MG63 (cell line): Measurements from ENCODE around the gene FGF12. TPM values are rescaled to one million over a fixed set of nuclear protein-coding genes. Genes with fewer than 3 reads are reported as not detected.

Source experiments
- DNase-seq: peaks from one replicate; pipeline ENCODE4 v3.0.0-alpha.2; 2020
- H3K27me3 ChIP-seq: fragments of 250-450 bp; sonication (Bioruptor Pico); 2 replicates; pipeline ENCODE4 v1.5.1; 2020; ENCODE audit warnings: mild to moderate bottlenecking, moderate library complexity
- H3K36me3 ChIP-seq: fragments of 250-450 bp; sonication (Bioruptor Pico); 2 replicates; pipeline ENCODE4 v1.5.1; 2020; ENCODE audit warnings: mild to moderate bottlenecking, moderate library complexity
- H3K4me3 ChIP-seq: fragments of 250-450 bp; sonication (Bioruptor Pico); 2 replicates; pipeline ENCODE4 v1.5.1; 2020; ENCODE audit warnings: mild to moderate bottlenecking, moderate library complexity
- H3K9me3 ChIP-seq: fragments of 250-450 bp; sonication (Bioruptor Pico); 2 replicates; pipeline ENCODE4 v1.5.1; 2020; ENCODE audit warnings: mild to moderate bottlenecking, moderate library complexity
- total RNA-seq: library from RNA; depleted of rRNA; stranded (reverse); fragments of >200 nt; shearing (Covaris generic); gene quantifications from 2 replicates; pipeline ENCODE4 v1.2.3, GENCODE V29; 2014; ENCODE audit warnings: low replicate concordance

The FGF12 gene
- total RNA-seq, 1 experiment from 2014 or later = 0.03 TPM

GRCh38 chr3:192371870-192372400, 355.4 kb downstream of the FGF12 start:
- no peak for DNase-seq
- Histone ChIP-seq H3K27me3 (peaks cover 20% of the 10 kb centered on the region), H3K9me3 (no peaks in the 10 kb centered on the region), H3K36me3 (no peaks in the 10 kb centered on the region), H3K4me3 (no peak overlapping the region)

GRCh38 chr3:192367616-192368015, 359.7 kb downstream of the FGF12 start:
- Histone ChIP-seq H3K9me3 (no peaks in the 10 kb centered on the region), H3K36me3 (no peaks in the 10 kb centered on the region), H3K4me3 (no peak overlapping the region), H3K27me3 (peaks cover 17% of the 10 kb centered on the region)
- DNase-seq = no peak

DNA sequence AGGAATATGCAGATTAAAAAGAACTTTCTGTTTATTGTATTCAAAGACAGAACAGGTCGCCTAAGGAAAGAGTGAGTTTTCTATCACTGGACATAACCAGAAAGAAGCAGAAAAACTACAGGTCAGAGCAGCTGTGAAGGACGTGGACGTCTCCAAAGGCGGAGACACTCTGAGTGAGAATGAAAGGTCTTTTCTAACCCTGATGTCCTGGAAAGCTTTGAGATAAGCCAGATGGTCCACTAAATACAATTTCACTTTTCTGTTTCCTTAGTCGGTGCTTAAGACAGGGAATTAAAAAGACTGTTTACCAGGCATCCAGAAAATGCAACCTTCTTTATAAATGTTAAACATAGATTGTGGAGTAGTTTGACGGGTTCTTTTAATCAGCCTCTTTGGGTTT, 360.4 kb downstream of the FGF12 start:
- Histone ChIP-seq H3K4me3 (no peak overlapping the region), H3K36me3 (no peaks in the 10 kb centered on the region), H3K9me3 (no peaks in the 10 kb centered on the region), H3K27me3 (peaks cover 17% of the 10 kb centered on the region)
- DNase-seq = no peak

- H3K27me3 ChIP-seq = peaks cover 17% of the 10 kb centered on the region
- no peak for DNase-seq
- H3K9me3 ChIP-seq = no peaks in the 10 kb centered on the region
- no peak overlapping the region for H3K4me3 ChIP-seq
- no peaks in the 10 kb centered on the region for H3K36me3 ChIP-seq
Observed at GRCh38 chr3:192365571-192365970, 361.8 kb downstream of the FGF12 start.

- DNase-seq = no peak
- no peak overlapping the region for H3K4me3 ChIP-seq
- H3K9me3 ChIP-seq = no peaks in the 10 kb centered on the region
- H3K27me3 ChIP-seq = peaks cover 13% of the 10 kb centered on the region
- no peaks in the 10 kb centered on the region for H3K36me3 ChIP-seq
Observed at GRCh38 chr3:192364316-192364715, 363.0 kb downstream of the FGF12 start.

DNA sequence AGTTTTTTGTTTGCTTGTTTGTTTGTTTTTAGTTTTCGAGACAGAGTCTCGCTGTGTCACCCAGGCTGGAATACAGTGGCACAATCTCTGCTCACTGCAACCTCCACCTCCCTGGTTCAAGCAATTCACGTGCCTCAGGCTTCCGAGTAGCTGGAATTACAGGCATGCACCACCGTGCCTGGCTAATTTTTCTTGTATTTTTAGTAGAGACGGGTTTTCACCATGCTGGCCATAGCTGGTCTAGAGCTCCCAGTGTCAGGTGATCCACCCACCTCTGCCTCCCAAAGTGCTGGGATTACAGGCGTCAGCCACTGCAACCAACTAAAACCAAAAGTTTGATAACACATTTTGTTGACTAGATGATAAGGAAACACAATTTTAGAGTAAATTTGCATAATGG, 372.7 kb downstream of the FGF12 start:
- no peak overlapping the region for H3K4me3 ChIP-seq
- H3K27me3 ChIP-seq = peaks cover 10% of the 10 kb centered on the region
- no peaks in the 10 kb centered on the region for H3K9me3 ChIP-seq
- no peak for DNase-seq
- H3K36me3 ChIP-seq = no peaks in the 10 kb centered on the region

- Histone ChIP-seq H3K9me3 (no peaks in the 10 kb centered on the region), H3K4me3 (no peak overlapping the region), H3K36me3 (no peaks in the 10 kb centered on the region), H3K27me3 (peaks cover 12% of the 10 kb centered on the region)
- no peak for DNase-seq
Observed at GRCh38 chr3:192352142-192352541, 375.2 kb downstream of the FGF12 start.

DNA sequence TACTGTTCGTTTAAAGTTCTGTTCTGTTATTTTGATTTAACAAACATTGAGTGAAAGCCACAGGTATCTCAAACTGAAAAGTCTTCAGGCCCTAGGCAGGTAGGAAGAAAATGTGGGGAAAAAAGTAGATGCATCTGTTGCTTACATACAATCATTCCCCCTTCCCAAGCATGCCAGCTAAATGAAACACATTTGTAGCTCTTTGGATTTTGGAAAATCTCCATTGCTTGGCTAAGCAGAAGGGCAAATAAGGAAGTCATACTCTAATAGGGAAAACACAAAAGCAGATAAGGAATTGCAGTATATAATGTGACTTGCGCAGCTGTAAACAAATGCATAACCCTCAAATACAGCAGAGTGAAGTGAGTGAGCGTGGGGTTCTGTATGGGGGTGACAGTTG, 375.9 kb downstream of the FGF12 start:
- Histone ChIP-seq H3K27me3 (peaks cover 12% of the 10 kb centered on the region), H3K4me3 (no peak overlapping the region), H3K36me3 (no peaks in the 10 kb centered on the region), H3K9me3 (no peaks in the 10 kb centered on the region)
- DNase-seq = no peak

DNA sequence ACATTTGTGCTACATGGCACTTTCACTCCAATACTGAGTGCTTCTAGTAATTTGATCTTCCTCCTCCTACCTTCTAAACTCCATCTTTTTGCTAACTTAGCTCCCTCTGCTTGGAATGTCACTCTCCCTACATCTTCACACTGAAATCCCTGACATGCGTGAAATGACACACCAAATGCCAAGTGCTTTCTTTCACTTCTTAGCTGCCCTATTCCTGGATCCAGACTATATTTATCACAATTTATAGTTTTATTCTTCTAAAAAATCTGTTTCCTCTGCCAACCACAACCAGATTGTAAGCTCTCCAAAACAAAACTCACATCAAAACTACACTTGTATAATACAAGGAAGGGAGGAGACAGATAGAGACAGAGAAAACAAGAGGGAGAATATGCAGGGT, 387.3 kb downstream of the FGF12 start:
- no peaks in the 10 kb centered on the region for H3K9me3 ChIP-seq
- no peak overlapping the region for H3K4me3 ChIP-seq
- H3K36me3 ChIP-seq = no peaks in the 10 kb centered on the region
- H3K27me3 ChIP-seq = no peaks in the 10 kb centered on the region
- no peak for DNase-seq

DNA sequence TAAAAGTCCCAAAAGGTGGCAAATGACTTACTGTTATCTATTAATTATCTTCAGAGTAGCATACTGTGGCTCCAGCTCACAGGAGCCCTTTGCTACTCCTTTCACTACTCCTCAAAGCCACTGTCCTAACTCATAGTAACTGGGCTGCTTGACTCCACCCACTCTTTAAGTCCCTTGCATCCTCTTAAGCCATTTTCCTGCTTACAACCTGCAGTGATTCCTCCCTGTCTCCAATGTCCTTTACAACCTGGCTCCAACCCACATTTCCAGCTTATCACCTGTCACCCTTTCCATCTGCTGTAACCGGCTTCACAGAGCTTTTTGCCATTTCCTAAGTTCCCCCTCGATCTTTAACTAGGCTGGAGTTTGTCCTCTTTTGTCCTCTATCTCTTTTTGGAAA, 388.1 kb downstream of the FGF12 start:
- Histone ChIP-seq H3K9me3 (no peaks in the 10 kb centered on the region), H3K27me3 (no peaks in the 10 kb centered on the region), H3K4me3 (no peak overlapping the region), H3K36me3 (no peaks in the 10 kb centered on the region)
- DNase-seq = no peak

GRCh38 chr3:192336286-192336685, 391.1 kb downstream of the FGF12 start:
- no peaks in the 10 kb centered on the region for H3K36me3 ChIP-seq
- H3K9me3 ChIP-seq = no peaks in the 10 kb centered on the region
- H3K4me3 ChIP-seq = no peak overlapping the region
- no peak for DNase-seq
- H3K27me3 ChIP-seq = no peaks in the 10 kb centered on the region

DNA sequence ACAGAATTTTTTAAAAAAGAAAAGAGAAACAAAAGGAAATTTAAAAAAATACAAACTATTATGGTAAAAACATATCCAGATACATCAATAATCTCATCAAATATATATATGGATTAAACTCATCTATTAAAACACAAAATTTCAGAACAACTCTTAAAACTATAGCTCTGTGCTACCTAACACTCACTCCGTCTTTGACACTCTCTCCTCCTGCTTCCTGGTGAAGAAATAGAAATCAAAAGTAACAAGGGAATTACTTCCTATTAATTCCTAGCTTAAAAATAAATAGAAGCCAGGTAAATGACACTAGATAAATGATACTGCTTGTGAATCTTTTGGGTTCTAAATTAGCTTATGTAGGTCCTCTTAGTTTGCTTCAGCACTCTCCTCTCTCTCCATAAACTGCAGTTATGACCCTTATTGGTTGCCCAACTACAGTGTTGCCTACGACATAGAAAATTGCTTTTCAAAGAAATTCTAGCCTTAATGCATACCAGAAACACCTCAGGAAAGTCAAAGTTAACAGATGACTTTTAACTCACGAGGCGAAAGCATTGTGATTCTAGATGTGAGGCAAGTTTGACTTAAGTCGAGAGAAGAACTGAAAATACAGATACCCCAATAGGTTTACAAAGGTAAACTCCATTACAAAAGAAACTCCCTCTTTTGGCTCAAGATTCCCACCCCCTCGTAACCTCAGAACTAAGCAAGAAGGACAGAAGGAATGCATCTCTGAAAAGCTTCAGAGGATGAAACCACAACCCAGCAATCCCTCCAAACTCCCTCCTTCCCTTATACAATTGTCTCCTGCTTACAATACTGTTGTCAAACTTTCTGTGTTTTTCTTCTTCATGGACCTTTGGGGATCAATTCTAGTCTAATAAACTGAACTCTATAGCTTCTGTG, 394.7 kb downstream of the FGF12 start:
- H3K9me3 ChIP-seq = no peaks in the 10 kb centered on the region

GRCh38 chr3:192331749-192332385, 395.5 kb downstream of the FGF12 start:
- DNase-seq = no peak
- Histone ChIP-seq H3K9me3 (no peaks in the 10 kb centered on the region), H3K27me3 (no peaks in the 10 kb centered on the region), H3K36me3 (no peaks in the 10 kb centered on the region), H3K4me3 (no peak overlapping the region; the same call in 1 of the 2 replicates)

More for the DNA sequence above, 394.7 kb downstream of the FGF12 start:
- no peak overlapping the region for H3K4me3 ChIP-seq
- H3K36me3 ChIP-seq = no peaks in the 10 kb centered on the region
- no peak for DNase-seq
- no peaks in the 10 kb centered on the region for H3K27me3 ChIP-seq

- H3K9me3 ChIP-seq = no peaks in the 10 kb centered on the region
- H3K4me3 ChIP-seq = no peak overlapping the region
- DNase-seq = no peak
- no peaks in the 10 kb centered on the region for H3K27me3 ChIP-seq
- no peaks in the 10 kb centered on the region for H3K36me3 ChIP-seq
Observed at GRCh38 chr3:192326656-192327055, 400.7 kb downstream of the FGF12 start.

DNA sequence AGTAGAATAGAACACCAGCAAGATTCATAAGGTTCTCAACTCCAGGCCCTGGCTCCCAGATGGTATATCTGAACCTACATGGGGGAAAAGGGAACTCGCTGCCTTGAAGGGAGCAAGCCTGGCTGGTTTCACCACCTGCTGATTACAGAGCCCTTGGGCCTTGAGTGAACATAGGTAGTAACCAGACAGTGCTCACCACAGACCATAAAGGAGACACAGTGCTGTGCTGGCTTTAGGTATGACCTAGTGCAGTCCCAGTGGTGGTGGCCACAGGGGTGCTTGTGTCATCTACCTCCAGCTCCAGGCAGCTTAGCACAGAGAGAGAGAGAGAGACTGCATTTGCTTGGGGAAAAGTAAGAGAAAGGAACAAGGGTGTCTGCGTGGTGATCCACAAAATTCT, 409.8 kb downstream of the FGF12 start:
- H3K27me3 ChIP-seq = peaks cover 2% of the 10 kb centered on the region; the same call in 1 of the 2 replicates
- DNase-seq = no peak
- no peak overlapping the region for H3K4me3 ChIP-seq
- H3K9me3 ChIP-seq = no peaks in the 10 kb centered on the region
- no peaks in the 10 kb centered on the region for H3K36me3 ChIP-seq

GRCh38 chr3:192313605-192314004, 413.7 kb downstream of the FGF12 start:
- Histone ChIP-seq H3K27me3 (no peaks in the 10 kb centered on the region), H3K36me3 (no peaks in the 10 kb centered on the region), H3K9me3 (no peaks in the 10 kb centered on the region), H3K4me3 (no peak overlapping the region)
- DNase-seq = no peak

- Histone ChIP-seq H3K36me3 (no peaks in the 10 kb centered on the region), H3K27me3 (no peaks in the 10 kb centered on the region), H3K4me3 (no peak overlapping the region), H3K9me3 (no peaks in the 10 kb centered on the region)
- no peak for DNase-seq
Observed at GRCh38 chr3:192307631-192308030, 419.7 kb downstream of the FGF12 start.
